AG04449 (cell line): Measurements from ENCODE around the gene ITFG1.

Experiments
- CTCF ChIA-PET: fragments of 350-600 bp; formaldehyde crosslinking; extraction: SDS; loops from one replicate; lab custom pipeline; 2021; ENCODE audit warnings: antibody characterized with exemption; lab: Yijun Ruan, JAX
- POLR2A ChIA-PET: fragments of 400-600, 350-600 bp; formaldehyde crosslinking; extraction: SDS; loops from one replicate; lab custom pipeline; 2020; ENCODE audit warnings: antibody characterized with exemption, inconsistent platforms; lab: Yijun Ruan, JAX
- DNase-seq: peaks from one replicate; pipeline ENCODE4 v3.0.0-alpha.2; 2010; ENCODE audit warnings: low read depth, low spot score
- H3K4me3 ChIP-seq: 2 replicates; pipeline ENCODE4 v1.5.1; 2011; ENCODE audit warnings: low read depth, mild to moderate bottlenecking, control low read depth, low read length
- TF ChIP-seq, protein P1 (sequence below): IDR thresholded peaks from one replicate; pipeline ENCODE4 v1.5.1; 2011; ENCODE audit warnings: mild to moderate bottlenecking, moderate library complexity, low read length, control low read depth, inconsistent platforms; ENCODE audit not compliant: insufficient read depth; ENCODE audit errors: missing control alignments

The ITFG1 gene

DNA sequence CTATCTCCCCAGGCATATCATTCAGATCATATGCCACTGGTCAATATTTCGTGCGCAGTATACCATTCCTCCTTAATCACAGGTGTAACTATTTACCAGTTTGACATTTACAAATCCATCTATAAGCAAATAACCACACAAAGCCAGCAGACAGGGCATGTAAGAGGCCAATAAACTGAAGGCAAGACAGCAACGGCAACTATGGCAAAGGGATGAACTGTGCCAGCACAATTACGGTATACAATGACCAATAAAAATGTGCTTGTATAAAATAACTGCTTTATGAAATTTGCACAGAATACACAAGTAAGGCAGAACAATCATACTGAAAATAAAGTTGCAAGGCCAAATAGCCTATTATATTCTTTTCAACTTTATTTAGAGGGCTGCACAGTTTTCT is 326.3 kb downstream of the ITFG1 start:
- ChIA-PET CTCF (interaction anchor here (0.9 kb wide), 1 partner anchor 1030 kb away, joined by 3 read pairs; no protein-coding TSS in a partner anchor), POLR2A (no interaction called here)
- H3K4me3 ChIP-seq = no peak overlapping the region
- no peak for DNase-seq
- TF ChIP-seq, protein P1, sequence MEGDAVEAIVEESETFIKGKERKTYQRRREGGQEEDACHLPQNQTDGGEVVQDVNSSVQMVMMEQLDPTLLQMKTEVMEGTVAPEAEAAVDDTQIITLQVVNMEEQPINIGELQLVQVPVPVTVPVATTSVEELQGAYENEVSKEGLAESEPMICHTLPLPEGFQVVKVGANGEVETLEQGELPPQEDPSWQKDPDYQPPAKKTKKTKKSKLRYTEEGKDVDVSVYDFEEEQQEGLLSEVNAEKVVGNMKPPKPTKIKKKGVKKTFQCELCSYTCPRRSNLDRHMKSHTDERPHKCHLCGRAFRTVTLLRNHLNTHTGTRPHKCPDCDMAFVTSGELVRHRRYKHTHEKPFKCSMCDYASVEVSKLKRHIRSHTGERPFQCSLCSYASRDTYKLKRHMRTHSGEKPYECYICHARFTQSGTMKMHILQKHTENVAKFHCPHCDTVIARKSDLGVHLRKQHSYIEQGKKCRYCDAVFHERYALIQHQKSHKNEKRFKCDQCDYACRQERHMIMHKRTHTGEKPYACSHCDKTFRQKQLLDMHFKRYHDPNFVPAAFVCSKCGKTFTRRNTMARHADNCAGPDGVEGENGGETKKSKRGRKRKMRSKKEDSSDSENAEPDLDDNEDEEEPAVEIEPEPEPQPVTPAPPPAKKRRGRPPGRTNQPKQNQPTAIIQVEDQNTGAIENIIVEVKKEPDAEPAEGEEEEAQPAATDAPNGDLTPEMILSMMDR = no peak

DNA sequence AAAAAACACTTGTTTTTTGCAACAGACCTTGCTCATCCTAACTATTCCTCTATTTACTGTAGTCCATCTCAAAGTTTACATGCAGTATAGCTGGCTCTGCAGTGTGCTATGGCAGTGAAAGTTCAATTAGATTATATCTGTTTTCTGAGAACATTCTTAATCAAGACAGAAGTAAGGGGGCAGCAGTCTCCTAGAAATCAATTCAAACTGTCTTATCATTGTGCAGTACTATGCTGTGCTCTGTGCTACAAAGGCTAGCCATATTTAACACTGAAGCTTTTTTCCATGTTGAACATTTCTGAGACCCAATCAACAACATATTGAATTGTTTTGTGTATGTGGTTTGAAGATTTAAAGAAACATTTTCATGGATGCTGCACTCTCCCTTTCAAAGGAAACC is 328.6 kb downstream of the ITFG1 start:
- DNase-seq = no peak
- POLR2A ChIA-PET = no interaction called here
- TF ChIP-seq, protein P1 = no peak
- H3K4me3 ChIP-seq = no peak overlapping the region
- CTCF ChIA-PET = interaction anchor here (0.6 to 2.2 kb wide), 10 partner anchors 9 to 1032 kb away, joined by 3 to 20 read pairs (median 4); partner anchors contain the start of gene NETO2

DNA sequence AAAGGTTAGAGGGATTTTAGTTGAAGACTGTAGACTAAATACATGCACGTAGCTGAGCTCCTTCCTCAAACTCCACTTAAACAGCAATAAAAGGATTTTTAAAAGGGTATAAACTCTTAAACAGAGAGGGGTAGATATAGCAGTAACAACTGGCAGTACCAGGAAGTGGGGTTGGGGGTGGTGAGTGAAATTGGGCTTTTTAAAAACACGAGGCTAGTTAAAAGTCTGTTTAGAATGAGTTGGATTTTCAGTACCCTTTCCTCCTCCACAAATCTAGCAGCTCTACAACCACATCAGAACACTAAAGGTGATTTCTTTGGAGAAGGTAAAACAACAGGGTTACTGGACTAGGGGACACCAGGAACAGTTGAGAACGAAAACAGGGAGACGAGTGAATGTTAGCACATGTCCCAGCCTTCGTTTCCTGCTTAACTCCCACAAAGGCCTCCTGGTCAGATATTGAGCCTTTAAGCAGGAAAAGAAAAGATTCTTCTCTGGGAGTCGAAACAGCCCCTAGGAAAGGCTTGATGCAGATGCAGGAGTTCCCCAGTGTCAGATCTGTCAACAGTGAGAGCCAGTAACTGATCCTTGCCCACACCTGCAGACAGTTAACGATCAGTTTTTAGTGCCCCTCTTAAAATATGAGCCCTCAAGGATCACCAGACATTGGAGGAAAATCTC is 331.0 kb downstream of the ITFG1 start:
- H3K4me3 ChIP-seq = no peak overlapping the region
- no peak for DNase-seq
- ChIA-PET CTCF (interaction anchor here (1.0 to 2.7 kb wide), 2 partner anchors 12 to 14 kb away, joined by 3 to 21 read pairs; partner anchors contain the start of gene NETO2), POLR2A (no interaction called here)
- TF ChIP-seq, protein P1 = no peak

DNA sequence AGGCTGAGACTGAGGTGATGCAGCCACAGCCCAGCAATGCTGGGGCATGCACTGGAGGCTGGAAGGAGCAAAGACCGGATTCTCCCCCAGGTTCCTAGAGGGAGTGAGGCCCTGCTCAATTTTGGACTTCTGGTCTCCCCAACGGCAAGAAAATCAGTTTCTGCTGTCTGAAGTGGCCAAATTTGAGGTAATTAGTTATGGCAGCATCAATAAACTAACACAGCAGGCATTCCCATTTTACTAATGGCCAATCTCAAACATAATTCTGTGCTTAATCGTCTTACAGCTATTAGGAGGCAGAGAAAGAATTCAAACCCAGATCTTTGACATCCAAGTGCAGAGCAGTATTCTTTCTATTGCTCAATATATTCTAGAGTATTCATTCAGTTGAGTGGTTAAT is 333.3 kb downstream of the ITFG1 start:
- H3K4me3 ChIP-seq = no peak overlapping the region
- ChIA-PET CTCF (interaction anchor here (1.2 to 2.7 kb wide), 4 partner anchors 14 to 1037 kb away, joined by 3 to 16 read pairs (median 4); partner anchors contain the start of gene NETO2), POLR2A (no interaction called here)
- TF ChIP-seq, protein P1 = no peak
- DNase-seq = no peak

DNA sequence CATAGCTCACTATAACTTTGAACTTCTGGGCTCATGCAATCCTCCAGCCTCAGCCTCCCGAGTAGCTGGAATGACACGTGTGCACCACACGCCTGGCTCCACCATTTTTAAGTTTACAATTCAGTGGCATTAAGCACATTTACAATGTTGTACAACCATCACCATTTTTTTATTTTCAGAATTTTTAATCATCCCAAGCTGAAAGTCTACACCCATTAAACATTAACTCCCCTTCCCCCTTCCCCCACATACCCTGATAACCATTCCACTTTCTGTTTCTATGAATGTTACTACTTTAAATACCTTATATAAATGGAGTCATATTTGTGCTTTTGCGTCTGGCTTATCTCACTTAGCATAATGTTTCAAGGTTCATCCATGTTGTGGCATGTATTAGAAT is 335.1 kb downstream of the ITFG1 start:
- TF ChIP-seq, protein P1 = no peak
- DNase-seq = no peak
- POLR2A ChIA-PET = interaction anchor here (0.7 kb wide), 1 partner anchor 17 kb away, joined by 3 read pairs; no protein-coding TSS in a partner anchor
- CTCF ChIA-PET = interaction anchor here (0.9 to 5.2 kb wide), 4 partner anchors 14 to 1039 kb away, joined by 3 to 26 read pairs (median 8); no protein-coding TSS in a partner anchor
- H3K4me3 ChIP-seq = no peak overlapping the region

DNA sequence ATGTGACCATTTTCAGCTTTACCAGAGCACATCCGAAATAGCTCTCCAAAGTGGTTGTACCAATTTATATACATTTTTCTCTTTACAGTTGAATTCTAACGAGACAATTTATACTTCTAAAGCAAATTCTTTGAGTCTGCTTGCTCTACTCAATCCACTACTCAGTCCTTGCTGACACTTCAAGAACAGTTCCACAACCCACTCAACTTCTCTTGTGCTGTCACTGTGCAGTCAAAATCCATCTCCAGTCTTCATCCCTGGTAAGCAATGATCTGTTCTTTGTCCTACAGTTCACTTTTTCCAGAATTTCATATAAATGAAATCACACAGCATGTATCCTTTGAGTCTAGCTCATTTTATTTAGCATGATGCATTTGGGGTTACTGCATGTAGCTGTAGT is 347.7 kb downstream of the ITFG1 start:
- H3K4me3 ChIP-seq = no peak overlapping the region
- DNase-seq = no peak
- ChIA-PET CTCF (interaction anchor here (0.9 to 1.4 kb wide), 3 partner anchors 259 to 1052 kb away, joined by 3 to 4 read pairs (median 3); no protein-coding TSS in a partner anchor), POLR2A (no interaction called here)
- TF ChIP-seq, protein P1 = no peak
